GM18873 (cell line): ENCODE data around the gene FBH1.
"Not testable (repeated sequence)": the region's sequence is repeated elsewhere in the genome, so short reads cannot be mapped to it uniquely, and the experiment has no call there.

Experiments
- ATAC-seq: cut with Tn5 transposase; IDR thresholded peaks from one replicate; pipeline ENCODE4 v1.9.1; 2021; ENCODE audit warnings: mild to moderate bottlenecking, moderate library complexity, moderate number of reproducible peaks; ENCODE audit not compliant: unreplicated experiment, low FRiP score

The FBH1 gene

DNA sequence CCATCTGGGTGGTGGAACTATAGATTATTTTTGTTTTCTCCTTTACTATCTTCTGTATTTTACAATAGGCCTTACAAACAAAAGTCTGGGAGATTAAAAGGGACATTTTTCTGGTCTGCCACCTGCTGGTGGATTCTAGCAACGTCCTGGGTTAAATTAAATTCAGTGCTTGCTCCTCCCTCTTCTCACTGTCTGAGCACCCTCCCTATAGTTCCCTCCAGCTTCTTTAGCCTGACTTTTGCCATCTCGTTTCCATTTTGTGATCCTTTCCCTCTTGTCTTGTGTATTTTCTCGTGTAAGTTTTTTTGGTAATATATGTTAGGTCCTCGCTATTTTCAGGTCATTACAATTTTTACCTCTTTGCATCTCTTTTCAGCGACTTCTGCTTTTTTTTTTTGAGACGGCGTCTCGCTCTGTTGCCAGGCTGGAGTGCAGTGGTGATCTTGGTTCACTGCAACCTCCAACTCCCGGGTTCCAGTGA lies 16.5 kb upstream of the FBH1 start:
- peak; percentile 58 for ATAC-seq

DNA sequence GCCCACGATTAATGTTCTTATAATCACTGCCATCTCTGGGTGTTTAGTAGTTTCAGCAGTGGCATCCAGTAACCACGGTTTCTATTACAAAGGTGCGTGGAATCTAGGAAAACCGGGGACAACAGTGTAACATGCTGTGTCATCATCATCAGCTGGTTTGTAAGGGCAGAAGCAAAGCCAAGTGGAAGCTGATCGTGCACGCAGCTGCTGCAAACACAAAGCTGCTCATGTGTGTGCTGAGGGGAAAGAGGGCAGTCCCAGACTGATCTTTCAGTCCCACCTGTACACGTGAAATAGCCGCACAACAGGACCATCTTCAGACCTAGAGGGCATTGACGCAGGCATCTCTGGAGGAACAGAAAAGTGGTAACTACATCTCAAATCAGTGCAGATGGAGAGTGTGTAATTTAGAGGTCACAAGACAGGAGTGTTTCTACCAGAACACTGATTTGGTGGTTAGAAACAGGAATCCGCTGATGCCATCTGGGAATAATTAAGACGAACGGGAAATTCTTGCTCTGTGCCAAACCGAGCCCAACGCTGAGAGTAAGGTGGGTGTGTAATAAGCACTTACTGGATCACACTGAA lies 13.8 kb upstream of the FBH1 start:
- ATAC-seq: no peak

GRCh38 chr10:5877041-5877440 lies 13.0 kb upstream of the FBH1 start:
- not testable (repeated sequence) for ATAC-seq

GRCh38 chr10:5882961-5883360 lies 7.1 kb upstream of the FBH1 start:
- ATAC-seq: no peak

GRCh38 chr10:5885619-5886018 lies 4.4 kb upstream of the FBH1 start:
- ATAC-seq: no peak

DNA sequence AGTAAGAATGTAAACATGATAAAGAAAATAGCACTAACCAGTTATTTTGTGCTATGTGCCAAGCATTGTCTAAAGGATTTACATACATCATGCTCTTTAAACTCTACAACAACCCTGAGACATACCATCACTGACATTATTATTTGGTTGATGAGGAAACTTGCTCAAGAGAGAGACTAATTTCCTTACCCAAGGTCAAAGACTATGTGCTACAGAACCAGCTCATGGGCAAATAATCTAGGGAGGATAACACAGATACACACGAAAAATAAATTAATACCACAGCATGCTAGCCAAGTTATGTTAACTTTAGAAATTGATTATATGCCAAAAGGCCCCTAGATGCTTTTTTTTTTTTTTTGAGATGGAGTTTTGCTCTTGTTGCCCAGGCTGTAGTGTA lies 3.0 kb upstream of the FBH1 start:
- ATAC-seq: no peak

- no peak for ATAC-seq
Observed at GRCh38 chr10:5887641-5888040, 2.4 kb upstream of the FBH1 start.

DNA sequence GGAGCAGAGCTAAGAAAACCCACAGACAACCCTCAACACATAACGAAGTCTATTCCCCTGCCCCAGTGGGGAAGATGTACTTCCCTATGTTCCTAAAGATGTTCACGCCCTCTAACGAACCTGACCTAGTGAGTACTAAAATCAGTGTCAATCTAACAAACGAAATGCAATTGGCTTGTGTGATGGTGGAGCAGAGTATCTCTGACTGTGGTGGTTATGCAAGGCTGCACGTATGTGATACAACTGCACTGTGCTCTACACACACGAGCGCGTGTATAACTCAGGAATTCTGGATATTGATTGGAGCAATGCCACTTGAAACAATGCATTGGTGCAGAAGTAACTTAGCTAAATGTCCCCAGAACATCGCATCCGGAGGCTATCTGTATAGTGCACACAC lies 1.7 kb upstream of the FBH1 start:
- ATAC-seq: no peak

DNA sequence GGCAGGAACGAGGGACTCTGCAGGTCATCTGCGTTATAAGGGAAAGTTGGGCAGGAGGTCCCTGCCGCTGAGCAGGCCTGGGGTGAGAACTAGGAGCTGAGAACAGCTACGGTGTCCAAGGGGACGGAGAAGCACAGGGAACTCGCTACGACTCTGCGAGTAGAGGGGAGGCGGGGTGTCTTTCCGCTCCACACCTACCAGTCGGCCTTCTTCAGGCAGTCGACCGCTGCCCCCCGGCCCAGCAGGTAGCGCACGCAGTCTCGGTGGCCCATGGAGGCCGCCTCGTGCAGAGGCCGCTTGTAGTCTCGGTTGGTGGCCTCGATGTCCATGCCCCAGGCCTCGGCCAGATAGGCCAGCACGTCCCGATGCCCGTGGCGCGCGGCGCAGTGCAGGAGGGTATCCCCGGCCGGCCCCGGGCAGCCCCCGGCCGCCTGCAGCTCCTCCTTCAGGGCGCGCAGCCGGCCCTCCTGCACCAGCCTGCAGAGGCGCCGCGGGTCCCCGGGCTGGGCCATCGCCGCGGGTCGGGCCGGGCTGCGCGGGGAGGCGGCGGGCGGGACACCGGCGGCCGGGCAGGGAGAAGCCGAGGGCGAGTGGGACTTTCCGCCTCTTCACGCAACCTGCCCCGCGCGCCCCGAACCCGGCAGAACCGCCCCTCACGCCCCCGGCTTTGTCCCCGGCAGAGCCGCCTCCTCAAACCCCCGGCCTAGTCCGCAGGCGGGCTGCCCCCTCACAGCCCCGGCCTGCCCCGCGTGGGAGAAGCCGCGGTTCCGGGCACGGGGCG lies 1.0 kb upstream of the FBH1 start:
- ATAC-seq: no peak

DNA sequence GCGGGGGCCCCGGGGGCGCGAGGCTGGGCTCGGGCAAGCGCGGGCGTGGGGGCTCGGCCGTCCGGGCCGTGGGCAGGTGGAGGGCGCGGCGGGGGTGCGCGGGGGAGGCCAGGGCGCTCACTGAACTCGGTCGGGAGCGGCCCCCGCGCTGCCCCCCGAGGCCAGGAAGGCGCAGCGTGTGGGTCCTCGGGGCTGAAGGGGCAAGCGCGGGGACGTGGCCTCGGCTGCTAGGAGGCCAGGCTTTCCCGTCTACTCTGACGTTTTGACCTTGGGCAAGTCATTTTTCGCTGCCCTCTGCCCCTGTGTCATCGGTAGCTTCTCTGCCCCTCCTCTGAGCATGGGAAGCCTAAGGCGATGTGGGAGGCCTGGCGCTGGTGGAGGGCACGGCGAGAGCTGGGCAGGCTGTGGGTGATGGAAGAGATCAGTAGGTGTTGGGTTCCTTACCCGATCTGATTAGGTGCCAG lies 441 bp downstream of the FBH1 start:
- ATAC-seq: no peak

DNA sequence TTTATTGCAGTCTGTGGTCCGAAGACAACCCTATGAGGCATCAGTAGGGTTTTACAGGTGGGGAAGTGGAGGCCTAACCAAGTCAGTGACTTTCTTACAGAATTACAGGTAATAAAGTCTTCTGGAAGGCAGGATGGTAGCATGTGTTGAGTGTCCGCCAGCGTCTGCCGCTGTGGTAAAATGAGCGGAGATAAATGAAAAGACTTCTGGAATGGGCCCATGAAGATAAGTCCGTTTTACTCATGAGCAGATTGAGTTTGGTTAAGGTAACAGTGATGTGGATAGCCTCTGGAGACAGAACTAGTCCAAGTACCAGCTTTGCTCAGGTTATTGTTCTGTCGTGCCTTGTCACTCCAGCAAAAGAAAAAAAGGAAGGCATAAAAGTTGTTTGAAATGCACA lies 966 bp downstream of the FBH1 start:
- no peak for ATAC-seq

DNA sequence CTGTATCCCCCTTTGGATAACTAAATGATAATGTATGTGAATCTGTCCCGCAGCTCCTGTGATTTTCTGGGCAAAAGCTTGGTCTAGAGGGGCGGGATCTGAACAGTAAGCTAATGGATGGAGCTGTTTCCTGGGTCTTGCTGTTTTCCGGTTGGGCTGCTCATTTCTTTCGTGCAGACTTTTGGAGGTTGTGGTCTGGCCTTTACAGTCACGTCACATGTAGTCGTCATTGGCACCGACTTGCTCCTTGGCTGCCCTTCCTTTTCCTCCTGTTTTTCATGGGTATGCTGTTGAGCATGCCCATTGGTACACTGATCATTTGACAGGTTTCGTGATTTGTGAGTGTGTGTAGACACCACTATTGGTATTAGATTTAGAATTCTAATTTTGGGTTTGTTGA lies 2.0 kb downstream of the FBH1 start:
- ATAC-seq: no peak

DNA sequence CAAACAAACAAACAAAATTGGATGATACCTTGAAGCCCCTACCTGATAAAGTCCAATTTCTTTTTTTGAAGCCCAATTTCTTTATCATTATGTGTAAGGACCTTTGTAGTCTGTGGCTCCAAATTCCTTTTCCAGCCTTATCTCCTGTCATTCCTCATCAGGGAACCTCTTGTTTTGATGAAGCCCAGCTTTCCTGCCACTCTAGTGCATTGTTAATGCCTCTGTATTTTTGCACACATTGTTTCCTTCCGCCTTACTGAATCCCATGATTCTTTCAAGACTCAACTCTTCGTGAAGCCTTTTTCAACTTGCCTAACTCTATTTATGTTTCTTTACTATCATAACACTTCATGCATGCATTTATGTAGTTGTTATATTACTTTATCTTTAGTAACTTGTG lies 3.3 kb downstream of the FBH1 start:
- ATAC-seq: no peak

GRCh38 chr10:5894403-5894802 lies 4.4 kb downstream of the FBH1 start:
- ATAC-seq: no peak

DNA sequence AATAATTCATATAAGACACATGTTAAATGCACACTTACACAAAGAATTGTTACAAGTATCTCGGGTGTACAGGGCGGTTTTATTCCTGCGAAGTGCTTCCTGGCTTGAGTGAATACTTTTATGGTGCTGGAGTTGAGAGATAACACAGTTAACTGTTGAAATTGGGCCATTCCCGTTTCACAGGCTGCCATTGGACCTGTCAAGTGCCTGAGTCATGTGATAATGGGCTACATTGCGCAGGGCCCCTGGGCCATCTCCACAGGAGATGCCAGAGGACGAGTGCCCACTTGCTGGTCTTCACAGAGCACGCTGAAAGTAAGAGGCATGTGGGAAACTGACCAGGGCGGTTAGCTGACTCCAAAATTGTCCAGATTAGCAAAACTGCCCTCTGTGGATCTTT lies 4.8 kb downstream of the FBH1 start:
- no peak for ATAC-seq

DNA sequence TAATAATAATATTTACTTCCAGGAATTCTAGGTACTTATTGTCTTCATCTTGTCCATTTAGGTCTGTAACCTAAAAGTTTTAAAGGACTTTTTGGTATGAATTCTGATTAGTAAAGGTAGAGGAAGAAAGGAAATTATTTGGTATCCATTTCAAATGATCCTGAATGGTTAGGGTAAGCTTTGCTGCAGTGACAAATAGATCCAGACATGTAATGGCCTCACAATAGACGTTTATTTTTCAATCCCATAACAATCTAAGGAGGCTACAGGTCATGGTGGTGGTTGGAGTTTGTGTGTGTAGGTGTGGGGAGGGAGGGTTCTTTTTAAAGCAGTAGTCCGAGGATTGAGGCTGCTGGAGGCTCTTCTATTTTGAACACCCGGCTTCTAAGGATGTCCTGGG lies 5.3 kb downstream of the FBH1 start:
- no peak for ATAC-seq

- no peak for ATAC-seq
Observed at GRCh38 chr10:5895804-5896203, 5.8 kb downstream of the FBH1 start.

DNA sequence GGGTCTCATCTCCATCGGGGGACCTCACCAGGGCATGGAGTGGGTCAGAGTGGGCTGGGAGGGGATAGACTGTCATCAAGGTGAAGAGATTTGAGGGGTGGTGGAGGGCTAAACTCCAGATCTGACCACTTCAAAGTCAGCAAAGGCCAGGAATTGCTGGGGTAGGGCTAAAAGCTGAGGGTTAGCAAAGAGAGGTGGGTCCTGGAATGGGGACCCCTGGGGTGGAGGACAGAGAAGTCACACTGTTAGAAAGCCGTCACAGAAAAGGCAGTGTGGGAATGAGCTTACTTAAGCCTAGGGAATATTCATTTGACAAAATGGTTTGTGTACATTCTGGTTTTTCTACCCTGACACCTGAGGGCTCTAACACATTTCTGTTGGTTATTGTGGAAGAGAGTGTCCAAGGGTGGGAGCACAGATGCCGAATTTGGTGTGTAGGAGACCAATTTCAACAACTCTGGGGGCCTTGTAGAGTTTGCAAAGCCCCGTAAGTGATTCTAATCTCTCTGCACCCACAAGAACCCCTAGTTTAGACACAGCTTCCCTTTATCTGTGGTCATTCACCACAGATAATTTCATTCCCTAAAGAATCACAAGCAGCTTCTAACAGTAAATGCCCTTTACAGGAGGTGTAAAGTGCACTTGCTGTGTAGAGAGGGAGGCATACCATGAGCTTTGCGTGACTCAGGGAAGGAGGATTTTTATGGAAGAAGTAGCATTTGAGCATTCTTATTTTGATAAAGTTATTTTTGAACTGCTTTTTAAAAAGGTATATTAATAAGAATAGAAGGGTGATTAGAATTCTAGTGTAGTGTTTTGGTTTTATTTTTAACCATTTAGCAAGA lies 6.4 kb downstream of the FBH1 start:
- ATAC-seq: no peak

GRCh38 chr10:5897053-5897340 lies 7.0 kb downstream of the FBH1 start:
- no peak for ATAC-seq

DNA sequence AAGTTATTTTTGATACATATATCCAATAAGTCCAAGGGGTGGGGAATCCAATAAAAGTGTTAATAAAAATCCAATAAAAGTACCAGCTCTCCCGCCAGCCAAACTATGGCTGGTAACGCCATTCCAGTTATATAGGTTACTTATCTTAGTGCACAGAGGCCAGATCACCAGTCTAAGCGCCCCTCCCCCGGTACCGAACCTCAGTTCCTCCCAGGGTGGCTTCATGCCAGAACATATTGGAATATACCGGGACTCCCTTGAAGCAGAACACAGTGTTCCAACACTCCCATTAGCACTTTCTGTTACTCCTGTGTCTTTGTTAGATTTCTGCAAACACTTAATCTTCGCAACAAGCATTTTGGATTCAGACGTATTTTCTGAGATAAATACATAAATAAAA lies 7.5 kb downstream of the FBH1 start:
- no peak for ATAC-seq

- ATAC-seq: no peak
Observed at GRCh38 chr10:5898163-5898562, 8.1 kb downstream of the FBH1 start.
